IMR-90 (cell line): ENCODE results near the gene SRSF10.

Experiments used
- BHLHE40 ChIP-seq: fragments of 150-350 bp; IDR thresholded peaks from 2 replicates; pipeline ENCODE4 v1.6.1; 2016; ENCODE audit warnings: mild to moderate bottlenecking, low read depth, low read length
- CEBPB ChIP-seq: IDR thresholded peaks from 2 replicates; pipeline ENCODE4 v1.6.1; 2012; ENCODE audit warnings: low read depth, low read length, improper control_type of control experiment
- FOS ChIP-seq: fragments of 150-350 bp; IDR thresholded peaks from 2 replicates; pipeline ENCODE4 v1.6.1; 2016; ENCODE audit warnings: low read depth, low read length
- MXI1 ChIP-seq: IDR thresholded peaks from 2 replicates; pipeline ENCODE4 v1.6.1; 2012; ENCODE audit warnings: low read depth, mild to moderate bottlenecking, low read length, moderate library complexity, borderline replicate concordance
- NFE2L2 ChIP-seq: fragments of 150-350 bp; IDR thresholded peaks from 2 replicates; pipeline ENCODE4 v1.6.1; 2016; ENCODE audit warnings: low read depth, mild to moderate bottlenecking, low read length
- POLR2A ChIP-seq: IDR thresholded peaks from 2 replicates; pipeline ENCODE4 v1.6.1; 2012; ENCODE audit warnings: mild to moderate bottlenecking, low read depth, low read length
- RAD21 ChIP-seq: IDR thresholded peaks from 2 replicates; pipeline ENCODE4 v1.6.1; 2012; ENCODE audit warnings: low read length, improper control_type of control experiment
- RFX5 ChIP-seq: IDR thresholded peaks from 2 replicates; pipeline ENCODE4 v1.8.0; 2012; ENCODE audit warnings: low read depth, mild to moderate bottlenecking, low read length, moderate library complexity
- SMC3 ChIP-seq: fragments of 150-350 bp; IDR thresholded peaks from 2 replicates; pipeline ENCODE4 v1.6.1; 2016; ENCODE audit warnings: low read depth, mild to moderate bottlenecking, antibody characterized with exemption, low read length, moderate library complexity
- TF ChIP-seq, protein P1 (sequence below): conservative IDR thresholded peaks from 2 replicates; pipeline ENCODE4 v1.5.1; 2012; ENCODE audit warnings: mild to moderate bottlenecking, low read depth, low read length, improper control_type of control experiment
- TF ChIP-seq, protein P2 (sequence below): fragments of 150-350 bp; IDR thresholded peaks from 2 replicates; pipeline ENCODE4 v1.6.1; 2017; ENCODE audit warnings: mild to moderate bottlenecking, antibody characterized with exemption, low read length, low read depth

DNA sequence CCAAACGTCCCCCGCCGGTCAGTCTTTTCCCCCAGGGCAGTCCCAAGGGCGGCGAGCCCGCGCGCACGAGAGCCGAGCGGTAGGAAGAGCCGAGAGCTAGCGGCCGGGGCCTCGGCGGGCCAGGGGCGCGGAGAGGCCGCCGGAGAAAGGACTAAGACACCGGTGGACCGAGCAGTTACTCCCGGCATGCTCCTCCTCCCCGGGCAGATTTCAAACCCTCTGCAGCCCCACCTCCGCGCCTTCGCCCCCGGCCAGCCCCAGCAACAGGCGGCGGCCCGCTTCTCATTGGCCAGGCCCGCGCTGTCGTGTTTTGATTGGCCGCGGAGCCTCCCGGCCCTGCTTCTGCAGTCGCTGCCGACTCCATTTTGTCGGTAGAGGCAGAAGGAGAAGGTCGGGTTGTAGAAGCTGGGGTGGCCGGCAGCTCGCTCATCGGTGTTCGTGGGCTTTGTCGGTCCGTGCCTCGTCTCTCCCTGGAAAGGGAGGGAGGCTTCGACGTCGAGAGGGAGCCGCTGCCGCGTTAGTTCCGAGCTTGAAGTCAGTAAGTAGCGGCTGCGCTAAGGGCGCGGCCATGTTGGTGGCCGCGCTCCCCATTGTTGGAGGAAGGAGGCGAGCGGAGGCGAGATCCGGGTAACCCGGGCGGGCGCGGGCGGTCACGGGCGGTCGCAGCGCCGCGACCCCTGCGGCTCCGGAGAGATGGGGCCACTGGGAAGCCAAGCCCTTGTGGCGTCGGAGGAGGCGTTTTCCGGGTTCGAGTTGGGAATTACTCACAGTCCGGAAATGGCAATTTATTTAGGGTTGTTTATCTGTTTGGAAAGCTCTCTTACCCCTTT, 20.5 kb downstream of the SRSF10 start, which contains the start of gene PNRC2:
- TF ChIP-seq, protein P1, sequence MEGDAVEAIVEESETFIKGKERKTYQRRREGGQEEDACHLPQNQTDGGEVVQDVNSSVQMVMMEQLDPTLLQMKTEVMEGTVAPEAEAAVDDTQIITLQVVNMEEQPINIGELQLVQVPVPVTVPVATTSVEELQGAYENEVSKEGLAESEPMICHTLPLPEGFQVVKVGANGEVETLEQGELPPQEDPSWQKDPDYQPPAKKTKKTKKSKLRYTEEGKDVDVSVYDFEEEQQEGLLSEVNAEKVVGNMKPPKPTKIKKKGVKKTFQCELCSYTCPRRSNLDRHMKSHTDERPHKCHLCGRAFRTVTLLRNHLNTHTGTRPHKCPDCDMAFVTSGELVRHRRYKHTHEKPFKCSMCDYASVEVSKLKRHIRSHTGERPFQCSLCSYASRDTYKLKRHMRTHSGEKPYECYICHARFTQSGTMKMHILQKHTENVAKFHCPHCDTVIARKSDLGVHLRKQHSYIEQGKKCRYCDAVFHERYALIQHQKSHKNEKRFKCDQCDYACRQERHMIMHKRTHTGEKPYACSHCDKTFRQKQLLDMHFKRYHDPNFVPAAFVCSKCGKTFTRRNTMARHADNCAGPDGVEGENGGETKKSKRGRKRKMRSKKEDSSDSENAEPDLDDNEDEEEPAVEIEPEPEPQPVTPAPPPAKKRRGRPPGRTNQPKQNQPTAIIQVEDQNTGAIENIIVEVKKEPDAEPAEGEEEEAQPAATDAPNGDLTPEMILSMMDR, result no peak
- peak; percentile 77 for TF ChIP-seq BHLHE40
- TF ChIP-seq RAD21, result no peak
- peak; percentile 97 for TF ChIP-seq POLR2A
- no peak for TF ChIP-seq CEBPB
- TF ChIP-seq SMC3, result no peak
- peak; percentile 98 for TF ChIP-seq RFX5
- TF ChIP-seq FOS, result peak; percentile 48; the same call in 1 of the 2 replicates
- TF ChIP-seq, protein P2, sequence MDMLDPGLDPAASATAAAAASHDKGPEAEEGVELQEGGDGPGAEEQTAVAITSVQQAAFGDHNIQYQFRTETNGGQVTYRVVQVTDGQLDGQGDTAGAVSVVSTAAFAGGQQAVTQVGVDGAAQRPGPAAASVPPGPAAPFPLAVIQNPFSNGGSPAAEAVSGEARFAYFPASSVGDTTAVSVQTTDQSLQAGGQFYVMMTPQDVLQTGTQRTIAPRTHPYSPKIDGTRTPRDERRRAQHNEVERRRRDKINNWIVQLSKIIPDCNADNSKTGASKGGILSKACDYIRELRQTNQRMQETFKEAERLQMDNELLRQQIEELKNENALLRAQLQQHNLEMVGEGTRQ, result no peak; the same call in 1 of the 2 replicates
- TF ChIP-seq NFE2L2, result no peak
- TF ChIP-seq MXI1, result peak; percentile 98
